Testis (tissue), 3 donors: ENCODE data around the gene EEF2K. TPM values are rescaled to one million over a fixed set of nuclear protein-coding genes. Genes with fewer than 3 reads are reported as not detected.
"Not testable (repeated sequence)": the region's sequence is repeated elsewhere in the genome, so short reads cannot be mapped to it uniquely, and the experiment has no call there.

ENCODE experiments used
- DNase-seq: peaks from one replicate; pipeline ENCODE4 v3.0.0-alpha.2; 2019
- H3K27ac ChIP-seq, 2 donors: fragments of 200-600 bp; sonication (generic); one replicate each; pipeline ENCODE4 v1.5.1; 2019
- H3K27me3 ChIP-seq: fragments of 200-600 bp; sonication (generic); one replicate; pipeline ENCODE4 v1.5.1; 2019
- H3K36me3 ChIP-seq: fragments of 200-600 bp; sonication (generic); one replicate; pipeline ENCODE4 v1.5.1; 2017; ENCODE audit warnings: low read depth; ENCODE audit errors: missing control alignments
- H3K4me1 ChIP-seq: fragments of 200-600 bp; sonication (generic); one replicate; pipeline ENCODE4 v1.5.1; 2019
- H3K4me3 ChIP-seq, 2 donors: fragments of 200-600 bp; sonication (generic); one replicate each; pipeline ENCODE4 v1.5.1; 2017 to 2019
- H3K9me3 ChIP-seq: fragments of 200-600 bp; sonication (generic); one replicate; pipeline ENCODE4 v1.5.1; 2017
- POLR2A ChIP-seq: fragments of 450-650 bp; IDR thresholded peaks from one replicate; pipeline ENCODE4 v1.6.1; 2017; ENCODE audit warnings: antibody characterized with exemption, mild to moderate bottlenecking, moderate library complexity
- WGBS, 2 donors: methylation state at CpG; one replicate each; pipeline ENCODE4 v1.1.5; 2018; 5-methylcytosine and 5-hydroxymethylcytosine counted together
- intact Hi-C: fragments of 100-400 bp; cut with DNase I; formaldehyde crosslinking; loops from one replicate; pipeline ENCODE4 v1.15.1; 2023; ENCODE audit warnings: low total_unique reads
- polyA plus RNA-seq: library from polyadenylated mRNA; stranded (reverse); fragments of 350-450 nt; fragmentation: Illumina TruSeq; extraction: RNeasy Lipid Tissue Mini Kit (QIAGEN cat#74804); gene quantifications from one replicate; pipeline ENCODE4 v1.2.3, GENCODE V29; 2014; ENCODE audit warnings: low read depth, low replicate concordance; ENCODE audit not compliant: insufficient read depth
- total RNA-seq, 2 donors: library from RNA; depleted of rRNA; stranded (reverse); fragments of >200 nt; gene quantifications; one replicate each; pipeline ENCODE4 v1.2.3, GENCODE V29; 2016
- TF ChIP-seq, protein P1 (sequence below), 3 experiments: fragments of 450-650 bp in 2 of 3; fragments of 200-600 bp in 1 of 3; sonication (generic) in 1 of 3; IDR thresholded peaks; one replicate each; pipeline ENCODE4 v1.5.1; 2016 to 2019; ENCODE audit warnings: antibody characterized with exemption in 3 of 3, mild to moderate bottlenecking in 2 of 3, moderate library complexity in 1 of 3

Gene EEF2K
- total and polyA plus RNA-seq, 3 donors from 2014 or later: 6.6 to 11.1 (median 10.2) TPM

DNA sequence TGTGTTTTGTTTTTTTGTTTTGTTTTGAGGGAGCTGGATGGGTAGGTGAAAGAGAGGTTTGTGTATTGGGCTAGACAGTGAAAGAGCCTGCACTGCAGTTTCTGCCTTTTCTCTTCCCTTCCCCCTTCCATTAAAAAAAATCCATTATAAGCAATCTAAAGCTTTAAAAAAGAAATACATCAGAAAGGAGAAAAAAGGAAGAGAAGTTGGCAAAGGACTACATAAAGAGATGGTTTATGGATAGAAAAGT is 10.7 kb upstream of the EEF2K start:
- H3K4me1 ChIP-seq: peaks cover 4% of the 10 kb centered on the region
- intact Hi-C loops: loop anchor here (5.0 kb wide), 1 partner anchor 102 kb away; the partner anchor contains the start of gene POLR3E
- TF ChIP-seq POLR2A: no peak
- TF ChIP-seq, protein P1, sequence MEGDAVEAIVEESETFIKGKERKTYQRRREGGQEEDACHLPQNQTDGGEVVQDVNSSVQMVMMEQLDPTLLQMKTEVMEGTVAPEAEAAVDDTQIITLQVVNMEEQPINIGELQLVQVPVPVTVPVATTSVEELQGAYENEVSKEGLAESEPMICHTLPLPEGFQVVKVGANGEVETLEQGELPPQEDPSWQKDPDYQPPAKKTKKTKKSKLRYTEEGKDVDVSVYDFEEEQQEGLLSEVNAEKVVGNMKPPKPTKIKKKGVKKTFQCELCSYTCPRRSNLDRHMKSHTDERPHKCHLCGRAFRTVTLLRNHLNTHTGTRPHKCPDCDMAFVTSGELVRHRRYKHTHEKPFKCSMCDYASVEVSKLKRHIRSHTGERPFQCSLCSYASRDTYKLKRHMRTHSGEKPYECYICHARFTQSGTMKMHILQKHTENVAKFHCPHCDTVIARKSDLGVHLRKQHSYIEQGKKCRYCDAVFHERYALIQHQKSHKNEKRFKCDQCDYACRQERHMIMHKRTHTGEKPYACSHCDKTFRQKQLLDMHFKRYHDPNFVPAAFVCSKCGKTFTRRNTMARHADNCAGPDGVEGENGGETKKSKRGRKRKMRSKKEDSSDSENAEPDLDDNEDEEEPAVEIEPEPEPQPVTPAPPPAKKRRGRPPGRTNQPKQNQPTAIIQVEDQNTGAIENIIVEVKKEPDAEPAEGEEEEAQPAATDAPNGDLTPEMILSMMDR (IDR thresholded peaks at IDR 0.05): no peak
- no peaks in the 10 kb centered on the region for H3K27me3 ChIP-seq
- no peaks in the 10 kb centered on the region for H3K9me3 ChIP-seq
- H3K27ac ChIP-seq: peak overlapping the region in 1 of 2 donors; percentile 83
- no peak for DNase-seq
- H3K36me3 ChIP-seq: no peaks in the 10 kb centered on the region
- H3K4me3 ChIP-seq: peak overlapping the region in 1 of 2 donors; percentile 66

DNA sequence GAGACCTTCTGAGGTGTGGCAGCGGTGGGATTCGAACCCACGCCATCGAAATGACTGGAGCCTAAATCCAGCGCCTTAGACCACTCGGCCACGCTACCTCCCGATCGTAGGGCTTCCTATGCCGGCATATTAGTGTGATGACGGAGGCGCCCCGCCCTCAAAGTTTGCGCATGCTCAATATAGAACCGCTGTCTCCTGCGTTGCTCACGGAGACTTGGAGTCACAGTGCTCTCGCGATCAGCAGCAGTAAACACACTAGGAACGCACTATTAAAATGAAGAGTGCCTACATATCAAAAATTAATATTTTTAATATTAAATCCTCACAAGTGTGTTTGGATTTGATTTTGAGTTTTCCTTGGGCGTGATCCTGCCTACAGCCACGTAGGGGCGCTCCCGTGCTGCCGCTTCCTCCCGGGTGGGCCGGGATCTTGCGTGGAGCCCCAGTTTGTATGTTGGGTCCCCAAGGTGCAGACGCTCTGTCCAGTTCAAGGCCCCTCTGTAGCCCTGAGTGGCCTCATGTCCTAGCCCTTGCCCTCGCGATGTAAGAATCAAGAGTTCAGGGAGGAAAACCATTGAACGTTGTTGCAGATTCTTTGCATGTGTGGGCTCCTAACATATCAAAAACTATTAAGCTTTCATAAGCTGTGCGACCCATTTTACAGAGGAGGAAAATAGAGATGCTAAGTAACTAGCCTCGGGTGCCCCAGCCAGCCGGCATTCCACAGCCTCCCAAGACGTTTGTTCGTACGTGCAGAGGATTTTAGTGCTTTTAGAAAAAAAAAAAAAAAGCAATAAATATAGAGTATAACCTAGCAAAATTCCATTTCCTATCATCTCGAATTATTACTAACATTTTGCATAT is 10.2 kb upstream of the EEF2K start:
- H3K27me3 ChIP-seq: no peaks in the 10 kb centered on the region
- WGBS, 2 donors: 1% methylated on average over 39 of the region's 39 CpGs
- no peak for TF ChIP-seq POLR2A
- TF ChIP-seq, protein P1 (IDR thresholded peaks at IDR 0.05): peak; percentile 81 to 89 (median 82)
- intact Hi-C loops: loop anchor here (5.0 kb wide), 1 partner anchor 101 kb away; the partner anchor contains the start of gene POLR3E
- H3K27ac ChIP-seq: peak overlapping the region; percentile 41 to 83
- peak overlapping the region; percentile 54 to 66 for H3K4me3 ChIP-seq
- DNase-seq: peak; percentile 95
- peaks cover 4% of the 10 kb centered on the region for H3K4me1 ChIP-seq
- H3K36me3 ChIP-seq: no peaks in the 10 kb centered on the region
- H3K9me3 ChIP-seq: no peaks in the 10 kb centered on the region

DNA sequence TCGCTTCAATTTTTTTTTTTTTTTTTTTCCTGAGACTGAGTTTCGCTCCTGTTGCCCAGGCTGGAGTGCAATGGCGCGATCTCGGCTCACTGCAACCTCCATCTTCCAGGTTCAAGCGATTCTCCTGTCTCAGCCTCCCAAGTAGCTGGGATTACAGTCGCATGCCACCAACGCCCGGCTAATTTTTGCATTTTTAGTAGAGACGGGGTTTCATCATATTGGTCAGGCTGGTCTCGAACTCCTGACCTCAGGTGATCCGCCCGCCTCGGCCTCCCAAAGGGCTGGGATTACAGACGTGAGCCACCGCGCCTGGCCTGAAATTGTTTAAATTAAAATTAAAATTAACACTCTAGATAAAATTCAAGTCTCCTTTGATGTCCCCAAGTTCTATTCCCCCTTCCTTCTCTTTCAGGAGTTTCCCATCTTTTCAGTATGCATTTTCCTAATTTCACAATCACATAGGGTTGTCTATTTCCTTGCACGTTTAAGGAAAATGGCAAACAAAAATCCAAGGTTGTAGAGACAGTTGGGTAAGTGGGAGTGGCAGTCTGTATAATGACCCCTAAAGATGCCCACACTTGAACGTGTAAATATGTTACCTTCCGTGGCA is 9.4 kb upstream of the EEF2K start:
- not testable (repeated sequence) for H3K4me1 ChIP-seq, H3K27me3 ChIP-seq, DNase-seq, H3K36me3 ChIP-seq, H3K9me3 ChIP-seq, H3K27ac ChIP-seq
- WGBS, 2 donors: 37% methylated on average over 20 of the region's 20 CpGs
- intact Hi-C loops: loop anchor here (5.0 kb wide), 1 partner anchor 101 kb away; the partner anchor contains the start of gene POLR3E
- peak overlapping the region; percentile 54 to 66 for H3K4me3 ChIP-seq

DNA sequence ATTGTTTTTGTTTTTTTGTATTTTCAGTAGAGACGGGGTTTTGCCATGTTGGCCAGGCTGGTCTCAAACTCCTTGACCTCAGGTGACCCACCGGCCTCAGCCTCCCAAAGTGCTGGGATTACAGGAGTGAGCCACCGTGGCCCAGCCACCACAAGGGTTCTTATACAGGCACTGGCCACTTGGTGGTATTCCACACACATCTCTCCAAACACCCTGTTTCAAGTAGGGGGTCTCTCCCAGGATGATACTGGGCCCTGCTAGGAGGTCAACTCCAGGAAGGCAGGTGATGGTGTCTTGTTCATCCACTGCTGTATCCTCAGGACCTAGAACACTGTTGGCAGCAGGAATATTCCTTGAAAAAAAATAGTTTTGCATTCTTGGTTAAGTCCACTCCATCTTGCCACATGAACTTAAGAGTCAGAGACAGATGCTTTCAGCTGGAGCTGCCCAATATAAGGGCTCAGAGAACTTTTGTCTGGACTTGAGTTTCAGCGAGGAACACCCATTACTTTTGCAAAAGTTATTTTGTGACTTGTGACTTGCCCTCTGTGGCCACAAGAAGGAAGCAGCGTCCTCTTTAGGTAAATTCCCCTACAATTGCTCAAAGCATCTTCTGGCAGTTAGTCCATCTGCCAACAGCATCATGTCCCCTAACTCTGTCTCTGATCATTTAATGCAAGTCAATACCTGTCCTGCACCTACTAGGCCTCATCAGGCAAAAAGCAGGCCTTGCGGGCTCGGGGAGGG is 7.4 kb upstream of the EEF2K start:
- Histone ChIP-seq H3K36me3 (no peaks in the 10 kb centered on the region), H3K27ac (no peak overlapping the region), H3K4me1 (no peaks in the 10 kb centered on the region), H3K27me3 (no peaks in the 10 kb centered on the region), H3K9me3 (no peaks in the 10 kb centered on the region), H3K4me3 (no peak overlapping the region)
- WGBS, 2 donors: 74 to 82% methylated on average over 7 of the region's 7 CpGs
- DNase-seq: no peak
- no peak for TF ChIP-seq POLR2A
- TF ChIP-seq, protein P1 (IDR thresholded peaks at IDR 0.05): no peak
- intact Hi-C loops: loop anchor here (5.0 kb wide), 1 partner anchor 99 kb away; the partner anchor contains the start of gene POLR3E

DNA sequence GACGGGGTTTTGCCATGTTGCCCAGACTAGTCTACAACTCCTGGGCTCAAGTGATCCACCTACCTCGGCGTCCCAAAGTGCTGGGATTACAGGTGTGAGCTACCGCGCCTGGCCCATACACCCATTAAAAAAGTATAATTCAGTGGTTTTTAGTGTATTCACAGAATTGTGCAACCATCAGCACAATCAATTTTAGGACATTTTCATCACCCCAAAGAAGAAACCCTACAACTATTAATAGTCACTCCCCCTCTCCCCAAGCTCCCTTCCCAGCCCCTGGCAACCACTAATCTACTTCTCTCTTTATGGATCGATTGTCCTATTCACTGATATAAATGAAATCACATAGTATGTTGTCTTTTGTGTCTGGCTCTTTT is 3.8 kb upstream of the EEF2K start:
- intact Hi-C loops: no loop called here
- 89 to 90% methylated on average over 6 of the region's 6 CpGs for WGBS, 2 donors
- TF ChIP-seq POLR2A: no peak
- TF ChIP-seq, protein P1 (IDR thresholded peaks at IDR 0.05): no peak
- Histone ChIP-seq H3K4me1 (peaks cover 5% of the 10 kb centered on the region), H3K36me3 (no peaks in the 10 kb centered on the region), H3K27ac (no peak overlapping the region), H3K27me3 (no peaks in the 10 kb centered on the region), H3K4me3 (no peak overlapping the region), H3K9me3 (no peaks in the 10 kb centered on the region)
- DNase-seq: no peak
